ENCODE results near the gene PPIL1. TPM values are rescaled to one million over a fixed set of nuclear protein-coding genes. Genes with fewer than 3 reads are reported as not detected.

PPIL1 gene
- total and polyA plus RNA-seq, 8 donors, result 0.87 to 33.7 (median 17.1) TPM; not detected in 1

DNA sequence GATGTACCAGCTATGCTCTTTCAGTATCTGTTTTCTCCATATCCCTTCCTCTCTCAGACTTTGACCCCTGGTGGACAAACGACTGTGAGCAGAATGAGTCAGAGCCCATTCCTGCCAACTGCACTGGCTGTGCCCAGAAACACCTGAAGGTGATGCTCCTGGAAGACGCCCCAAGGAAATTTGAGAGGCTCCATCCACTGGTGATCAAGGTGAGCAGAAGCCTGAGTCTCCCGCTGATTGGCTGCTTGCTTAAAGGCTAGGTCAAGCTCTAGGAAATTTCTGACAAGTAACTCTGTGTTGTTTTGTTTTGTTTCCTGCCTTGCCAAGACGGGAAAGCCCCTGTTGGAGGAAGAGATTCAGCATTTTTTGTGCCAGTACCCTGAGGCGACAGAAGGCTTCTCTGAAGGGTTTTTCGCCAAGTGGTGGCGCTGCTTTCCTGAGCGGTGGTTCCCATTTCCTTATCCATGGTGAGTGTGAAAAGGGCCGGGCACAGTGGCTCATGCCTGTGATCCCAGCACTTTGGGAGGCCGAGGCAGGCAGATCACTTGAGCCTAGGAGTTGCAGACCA is 39.7 kb upstream of the PPIL1 start:
- no peaks in the 10 kb centered on the region for H3K27me3 ChIP-seq
- TF ChIP-seq POLR2A (IDR thresholded peaks at IDR 0.05) (no peak), POLR2AphosphoS5 (IDR thresholded peaks at IDR 0.05) (peak in 1 of 3 donors; percentile 33), EP300 (IDR thresholded peaks at IDR 0.05) (no peak)
- TF ChIP-seq, protein P1, sequence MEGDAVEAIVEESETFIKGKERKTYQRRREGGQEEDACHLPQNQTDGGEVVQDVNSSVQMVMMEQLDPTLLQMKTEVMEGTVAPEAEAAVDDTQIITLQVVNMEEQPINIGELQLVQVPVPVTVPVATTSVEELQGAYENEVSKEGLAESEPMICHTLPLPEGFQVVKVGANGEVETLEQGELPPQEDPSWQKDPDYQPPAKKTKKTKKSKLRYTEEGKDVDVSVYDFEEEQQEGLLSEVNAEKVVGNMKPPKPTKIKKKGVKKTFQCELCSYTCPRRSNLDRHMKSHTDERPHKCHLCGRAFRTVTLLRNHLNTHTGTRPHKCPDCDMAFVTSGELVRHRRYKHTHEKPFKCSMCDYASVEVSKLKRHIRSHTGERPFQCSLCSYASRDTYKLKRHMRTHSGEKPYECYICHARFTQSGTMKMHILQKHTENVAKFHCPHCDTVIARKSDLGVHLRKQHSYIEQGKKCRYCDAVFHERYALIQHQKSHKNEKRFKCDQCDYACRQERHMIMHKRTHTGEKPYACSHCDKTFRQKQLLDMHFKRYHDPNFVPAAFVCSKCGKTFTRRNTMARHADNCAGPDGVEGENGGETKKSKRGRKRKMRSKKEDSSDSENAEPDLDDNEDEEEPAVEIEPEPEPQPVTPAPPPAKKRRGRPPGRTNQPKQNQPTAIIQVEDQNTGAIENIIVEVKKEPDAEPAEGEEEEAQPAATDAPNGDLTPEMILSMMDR (IDR thresholded peaks at IDR 0.05), result peak in 2 of 7 experiments; percentile 9 to 14
- intact Hi-C loops (cut with DNase I; ENCODE audit: low total_unique reads), result no loop called here
- H3K36me3 ChIP-seq, result peaks cover 32 to 86% (median 83%) of the 10 kb centered on the region in 4 donors
- no peaks in the 10 kb centered on the region for H3K9me3 ChIP-seq
- DNase-seq, result peak; percentile 62 to 73
- WGBS, 5 donors, result 54 to 69% (median 67%) methylated on average over 10 of the region's 10 CpGs
- peaks cover 19 to 64% (median 41%) of the 10 kb centered on the region in 4 donors for H3K4me1 ChIP-seq
- no peak overlapping the region for H3K4me3 ChIP-seq
- H3K27ac ChIP-seq, result peak overlapping the region in 3 of 5 donors; percentile 9 to 65 (median 62)

DNA sequence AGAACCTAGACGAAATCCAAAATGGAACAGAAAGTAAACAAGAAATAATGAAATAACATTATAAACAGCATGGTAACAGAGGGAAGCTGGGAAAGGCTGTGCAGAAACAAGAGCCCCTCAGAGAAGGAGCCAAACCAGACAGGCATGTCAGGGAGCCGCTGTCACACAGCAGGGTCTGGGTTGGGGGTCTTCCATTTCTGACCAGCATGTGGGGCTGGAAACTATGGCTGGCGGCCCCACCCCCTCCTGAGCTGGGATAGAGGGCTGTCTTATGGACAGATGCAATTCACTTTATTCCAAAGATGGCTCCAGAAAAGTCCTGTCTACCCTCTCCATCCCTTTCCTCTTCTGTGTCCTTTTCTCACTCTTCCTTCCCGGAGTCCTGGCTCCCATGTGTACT is 38.5 kb upstream of the PPIL1 start:
- intact Hi-C loops (cut with DNase I; ENCODE audit: low total_unique reads), result no loop called here
- no peak overlapping the region for H3K4me3 ChIP-seq
- no peak for TF ChIP-seq EP300 (IDR thresholded peaks at IDR 0.05)
- no peak for TF ChIP-seq POLR2A (IDR thresholded peaks at IDR 0.05)
- TF ChIP-seq, protein P1 (IDR thresholded peaks at IDR 0.05), result no peak
- TF ChIP-seq POLR2AphosphoS5 (IDR thresholded peaks at IDR 0.05), result no peak
- H3K27me3 ChIP-seq, result no peaks in the 10 kb centered on the region
- 62 to 75% (median 72%) methylated on average over 4 of the region's 4 CpGs for WGBS, 5 donors
- H3K9me3 ChIP-seq, result no peaks in the 10 kb centered on the region
- DNase-seq, result no peak
- H3K27ac ChIP-seq, result peak overlapping the region in 3 of 5 donors; percentile 54 to 65 (median 62)
- peaks cover 25 to 77% (median 74%) of the 10 kb centered on the region in 4 donors for H3K36me3 ChIP-seq
- peaks cover 12 to 59% (median 36%) of the 10 kb centered on the region in 4 donors for H3K4me1 ChIP-seq

DNA sequence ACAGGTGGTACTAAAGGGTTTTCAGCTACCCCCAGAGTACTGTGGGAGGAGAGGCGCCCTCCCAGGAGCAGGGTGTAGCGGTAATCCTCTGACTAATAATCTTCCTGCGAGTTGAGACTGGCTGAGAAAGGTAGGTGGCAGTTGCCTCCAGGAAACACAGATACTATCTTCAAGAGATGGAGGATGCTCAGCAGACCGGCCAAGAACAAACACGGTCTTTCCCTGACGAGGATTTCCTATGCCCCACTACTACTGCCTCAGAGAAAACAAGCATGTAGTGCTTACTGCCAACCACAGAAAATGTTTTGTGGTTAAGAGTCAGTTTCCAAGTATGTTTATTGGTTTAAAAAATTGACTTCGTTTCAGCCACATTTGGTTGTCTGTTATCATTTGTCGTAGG is 38.0 kb upstream of the PPIL1 start:
- H3K9me3 ChIP-seq, result no peaks in the 10 kb centered on the region
- H3K27me3 ChIP-seq, result no peaks in the 10 kb centered on the region
- peak overlapping the region in 2 of 5 donors; percentile 62 to 65 for H3K27ac ChIP-seq
- H3K4me1 ChIP-seq, result peaks cover 15 to 61% (median 38%) of the 10 kb centered on the region in 4 donors
- peaks cover 23 to 73% (median 69%) of the 10 kb centered on the region in 4 donors for H3K36me3 ChIP-seq
- TF ChIP-seq POLR2AphosphoS5 (IDR thresholded peaks at IDR 0.05), result peak in 1 of 3 donors; percentile 6
- no peak for TF ChIP-seq EP300 (IDR thresholded peaks at IDR 0.05)
- TF ChIP-seq, protein P1 (IDR thresholded peaks at IDR 0.05), result no peak
- no peak for TF ChIP-seq POLR2A (IDR thresholded peaks at IDR 0.05)
- DNase-seq, result peak in 1 of 2 donors; percentile 33
- 53 to 73% (median 65%) methylated on average over 8 of the region's 8 CpGs for WGBS, 5 donors
- intact Hi-C loops (cut with DNase I; ENCODE audit: low total_unique reads), result no loop called here
- H3K4me3 ChIP-seq, result no peak overlapping the region

- intact Hi-C loops (cut with DNase I; ENCODE audit: low total_unique reads), result no loop called here
- TF ChIP-seq EP300 (IDR thresholded peaks at IDR 0.05) (no peak), POLR2AphosphoS5 (IDR thresholded peaks at IDR 0.05) (no peak), POLR2A (IDR thresholded peaks at IDR 0.05) (no peak)
- TF ChIP-seq, protein P1 (IDR thresholded peaks at IDR 0.05), result no peak
- Histone ChIP-seq H3K4me1 (peaks cover 21 to 61% (median 40%) of the 10 kb centered on the region in 4 donors), H3K27me3 (no peaks in the 10 kb centered on the region), H3K27ac (peak overlapping the region in 3 of 5 donors; percentile 7 to 65 (median 62)), H3K9me3 (no peaks in the 10 kb centered on the region), H3K4me3 (no peak overlapping the region), H3K36me3 (peaks cover 21 to 67% (median 64%) of the 10 kb centered on the region in 4 donors)
- no peak for DNase-seq
- 60 to 70% (median 64%) methylated on average over 4 of the region's 4 CpGs for WGBS, 5 donors
Measured at GRCh38 chr6:36912030-36912454, 37.4 kb upstream of the PPIL1 start.

Measured in stomach (tissue), 9 donors.